IMR-90 (cell line): ENCODE data around the gene BTF3. TPM values are rescaled to one million over a fixed set of nuclear protein-coding genes. Genes with fewer than 3 reads are reported as not detected.

Experiments
- ATAC-seq: fragments of 200-7000 bp; cut with Tn5 transposase; 2 replicates; pipeline ENCODE4 v1.9.1; 2020; ENCODE audit warnings: low read depth, mild to moderate bottlenecking, moderate library complexity
- BruUV-seq: library from RNA; stranded (reverse); fragments of 400-500 nt; replicated peaks from 2 replicates; lab custom pipeline; 2021; lab: Mats Ljungman, UMichigan
- CTCF ChIA-PET: fragments of 300-600 bp; formaldehyde crosslinking; extraction: SDS; loops from one replicate; lab custom pipeline; 2021; ENCODE audit warnings: antibody characterized with exemption; lab: Yijun Ruan, JAX
- POLR2A ChIA-PET: fragments of 300-600 bp; sonication (Branson Sonifier 250); formaldehyde crosslinking; loops from one replicate; lab custom pipeline; 2022; ENCODE audit warnings: antibody characterized with exemption; ENCODE audit not compliant: unreplicated experiment; lab: Charles Lee
- DNase-seq: peaks from one replicate; pipeline ENCODE4 v3.0.0; 2013
- H2AFZ ChIP-seq: replicated peaks from 2 replicates; pipeline ENCODE3; 2013; ENCODE audit warnings: low read length, mild to moderate bottlenecking; ENCODE audit not compliant: poor library complexity
- H2AK5ac ChIP-seq: 2 replicates; pipeline ENCODE4 v1.6.1; 2013; ENCODE audit warnings: low read depth, low read length, inconsistent platforms
- H2AK9ac ChIP-seq: replicated peaks from 2 replicates; pipeline ENCODE3; 2013; ENCODE audit warnings: mild to moderate bottlenecking, low read depth, low read length, moderate library complexity; ENCODE audit not compliant: poor library complexity
- H2BK120ac ChIP-seq: 2 replicates; pipeline ENCODE4 v1.6.1; 2013; ENCODE audit warnings: low read depth, low read length, inconsistent platforms
- H2BK15ac ChIP-seq: 3 replicates; pipeline ENCODE4 v1.6.1; 2013; ENCODE audit warnings: low read depth, low read length, inconsistent platforms
- H2BK20ac ChIP-seq: 2 replicates; pipeline ENCODE4 v1.6.1; 2013; ENCODE audit warnings: low read depth, mild to moderate bottlenecking, inconsistent platforms, low read length, moderate library complexity
- H2BK5ac ChIP-seq: 2 replicates; pipeline ENCODE4 v1.6.1; 2013; ENCODE audit warnings: mild to moderate bottlenecking, low read depth, low read length, inconsistent platforms; ENCODE audit not compliant: poor library complexity, severe bottlenecking
- H3K14ac ChIP-seq: replicated peaks from 2 replicates; pipeline ENCODE4 v1.6.1; 2013; ENCODE audit warnings: low read depth, low read length, inconsistent platforms
- H3K18ac ChIP-seq: 2 replicates; pipeline ENCODE4 v1.6.1; 2013; ENCODE audit warnings: low read depth, low read length, control low read depth
- H3K23ac ChIP-seq: 2 replicates; pipeline ENCODE4 v1.6.1; 2013; ENCODE audit warnings: low read depth, low read length, inconsistent platforms
- H3K27ac ChIP-seq: 2 replicates; pipeline ENCODE4 v1.5.1; 2013; ENCODE audit warnings: mild to moderate bottlenecking, control low read depth, low read length; ENCODE audit not compliant: insufficient read depth
- H3K27me3 ChIP-seq: 2 replicates; pipeline ENCODE4 v1.6.1; 2013; ENCODE audit warnings: low read length; ENCODE audit not compliant: control insufficient read depth, insufficient read depth
- H3K36me3 ChIP-seq: 2 replicates; pipeline ENCODE4 v1.6.1; 2013; ENCODE audit warnings: low read length, mixed read lengths; ENCODE audit not compliant: control insufficient read depth, insufficient read depth
- H3K4ac ChIP-seq: 2 replicates; pipeline ENCODE4 v1.6.1; 2013; ENCODE audit warnings: low read depth, low read length, inconsistent platforms
- H3K4me1 ChIP-seq: 2 replicates; pipeline ENCODE4 v1.6.1; 2013; ENCODE audit warnings: low read length, mixed read lengths; ENCODE audit not compliant: control insufficient read depth, insufficient read depth
- H3K4me2 ChIP-seq: 2 replicates; pipeline ENCODE4 v1.6.1; 2013; ENCODE audit warnings: low read depth, mild to moderate bottlenecking, control low read depth, low read length, moderate library complexity
- H3K4me3 ChIP-seq: 2 replicates; pipeline ENCODE4 v1.5.1; 2013; ENCODE audit warnings: low read depth, mild to moderate bottlenecking, control low read depth, low read length, moderate library complexity; ENCODE audit not compliant: insufficient read depth
- H3K56ac ChIP-seq: 2 replicates; pipeline ENCODE4 v1.6.1; 2013; ENCODE audit warnings: low read length, inconsistent platforms; ENCODE audit not compliant: insufficient read depth; ENCODE audit errors: extremely low read depth
- H3K79me1 ChIP-seq, 2 experiments: 2 replicates each; pipeline ENCODE4 v1.6.1; 2013; ENCODE audit warnings: low read length in 2 of 2, inconsistent platforms in 1 of 2, low read depth in 1 of 2
- H3K9ac ChIP-seq: 2 replicates; pipeline ENCODE4 v1.6.1; 2013; ENCODE audit warnings: low read depth, low read length, control low read depth
- H3K9me1 ChIP-seq: 2 replicates; pipeline ENCODE4 v1.6.1; 2013; ENCODE audit warnings: low read length, inconsistent platforms; ENCODE audit not compliant: insufficient read depth
- H3K9me3 ChIP-seq: 2 replicates; pipeline ENCODE4 v1.6.1; 2013; ENCODE audit warnings: low read length; ENCODE audit not compliant: control insufficient read depth, insufficient read depth
- H4K20me1 ChIP-seq: 2 replicates; pipeline ENCODE4 v1.6.1; 2013; ENCODE audit warnings: low read length, inconsistent platforms; ENCODE audit not compliant: insufficient read depth
- H4K5ac ChIP-seq: 2 replicates; pipeline ENCODE4 v1.6.1; 2013; ENCODE audit warnings: mild to moderate bottlenecking, low read depth, low read length, control low read depth
- H4K8ac ChIP-seq, 2 experiments: 2 replicates each; pipeline ENCODE4 v1.6.1; 2013; ENCODE audit warnings: low read depth in 2 of 2, low read length in 2 of 2, control low read depth in 1 of 2, inconsistent platforms in 1 of 2
- H4K91ac ChIP-seq: 2 replicates; pipeline ENCODE4 v1.6.1; 2013; ENCODE audit warnings: low read depth, low read length, inconsistent platforms; ENCODE audit not compliant: insufficient read depth
- BHLHE40 ChIP-seq: fragments of 150-350 bp; IDR thresholded peaks from 2 replicates; pipeline ENCODE4 v1.6.1; 2016; ENCODE audit warnings: mild to moderate bottlenecking, low read depth, low read length
- WGBS, 2 experiments: methylation state at CpG; one replicate each; pipeline versions ENCODE4 v1.1.5 to v1.1.7; 2013; ENCODE audit warnings: missing lambda C conversion rate in 2 of 2; ENCODE audit not compliant: insufficient read length in 1 of 2; ENCODE audit errors: extremely low coverage in 2 of 2; 5-methylcytosine and 5-hydroxymethylcytosine counted together
- dilution Hi-C: fragments of 300-500 bp; cut with HindIII; formaldehyde crosslinking; loops from one replicate; pipeline ENCODE4 v1.14.3; 2018; ENCODE audit warnings: low sequenced_read_pairs; ENCODE audit not compliant: unreplicated experiment
- in situ Hi-C: fragments of 300-500 bp; cut with MboI; formaldehyde crosslinking; loops from 3 replicates; pipeline ENCODE4 v1.14.3; 2019; ENCODE audit warnings: low sequenced_read_pairs, inconsistent platforms, mixed read lengths
- intact Hi-C: fragments of 100-400 bp; cut with micrococcal nuclease; formaldehyde crosslinking; loops from 2 replicates; pipeline ENCODE4 v1.10.0; 2022
- polyA plus RNA-seq, 3 experiments: library from polyadenylated mRNA; depleted of rRNA; stranded (reverse); fragments of >200 nt; gene quantifications; 2 replicates each; pipeline ENCODE4 v1.2.3, GENCODE V29; 2012; ENCODE audit warnings: low replicate concordance in 1 of 3
- total RNA-seq: library from RNA; depleted of rRNA; stranded (reverse); fragments of >200 nt; gene quantifications from 2 replicates; pipeline ENCODE4 v1.2.3, GENCODE V29; 2012

The BTF3 gene
- total and polyA plus RNA-seq, 2 of the 4 experiments (the other 2 are of a cell fraction), result 225 to 443 TPM

- Histone ChIP-seq H4K5ac (no peak overlapping the region), H2BK15ac (no peak overlapping the region), H3K4ac (no peak overlapping the region), H2AK5ac (no peak overlapping the region), H4K20me1 (no peaks in the 10 kb centered on the region), H3K27ac (no peak overlapping the region), H3K9me3 (no peaks in the 10 kb centered on the region), H2BK5ac (no peak overlapping the region), H3K4me3 (no peak overlapping the region), H3K79me1 (no peaks in the 10 kb centered on the region), H3K36me3 (peaks cover 13% of the 10 kb centered on the region), H2BK20ac (no peak overlapping the region), H3K27me3 (no peaks in the 10 kb centered on the region), H3K9ac (no peak overlapping the region), H4K91ac (no peak overlapping the region), H2AFZ (no peak overlapping the region), H3K9me1 (0 out of 2 replicates have a peak, but pooled peaks cover 2% of the 10 kb centered on the region), H3K14ac (no peak overlapping the region), H2AK9ac (no peak overlapping the region), H4K8ac (no peak overlapping the region), H3K18ac (no peak overlapping the region), H3K4me1 (peaks cover 3% of the 10 kb centered on the region), H3K23ac (no peak overlapping the region), H3K56ac (no peak overlapping the region), H3K4me2 (no peak overlapping the region), H2BK120ac (no peak overlapping the region)
- ChIA-PET POLR2A (no interaction called here), CTCF (interaction anchor here (0.6 kb wide), 1 partner anchor 11 kb away, joined by 4 read pairs; no protein-coding TSS in a partner anchor)
- intact Hi-C loops, result no loop called here
- BruUV-seq, result no TSS peak
- no CpG with 5 or more reads among the region's 1 CpG for WGBS, 2 experiments
- DNase-seq, result no peak
- in situ Hi-C loops, result no loop called here
- no peak for TF ChIP-seq BHLHE40
- dilution Hi-C loops, result no loop called here
- no peak for ATAC-seq
Measured at GRCh38 chr5:73550016-73550415, 51.8 kb downstream of the BTF3 start.
